Testis (tissue), 5 donors: ENCODE data around the gene SLC17A6. TPM values are rescaled to one million over a fixed set of nuclear protein-coding genes. Genes with fewer than 3 reads are reported as not detected.
A peak's percentile ranks its signal among the peaks of the same experiment; 100 is the strongest.

Experiments used
- DNase-seq: peaks from one replicate; pipeline ENCODE4 v3.0.0-alpha.2; 2019
- H3K27ac ChIP-seq, 2 donors: fragments of 200-600 bp; sonication (generic); one replicate each; pipeline ENCODE4 v1.5.1; 2019
- H3K27me3 ChIP-seq: fragments of 200-600 bp; sonication (generic); one replicate; pipeline ENCODE4 v1.5.1; 2019
- H3K36me3 ChIP-seq: fragments of 200-600 bp; sonication (generic); one replicate; pipeline ENCODE4 v1.5.1; 2017; ENCODE audit warnings: low read depth; ENCODE audit errors: missing control alignments
- H3K4me1 ChIP-seq: fragments of 200-600 bp; sonication (generic); one replicate; pipeline ENCODE4 v1.5.1; 2019
- H3K4me3 ChIP-seq, 2 donors: fragments of 200-600 bp; sonication (generic); one replicate each; pipeline ENCODE4 v1.5.1; 2017 to 2019
- H3K9me3 ChIP-seq: fragments of 200-600 bp; sonication (generic); one replicate; pipeline ENCODE4 v1.5.1; 2017
- POLR2A ChIP-seq: fragments of 450-650 bp; IDR thresholded peaks from one replicate; pipeline ENCODE4 v1.6.1; 2017; ENCODE audit warnings: antibody characterized with exemption, mild to moderate bottlenecking, moderate library complexity
- WGBS, 2 donors: methylation state at CpG; one replicate each; pipeline ENCODE4 v1.1.5; 2018; 5-methylcytosine and 5-hydroxymethylcytosine counted together
- intact Hi-C: fragments of 100-400 bp; cut with DNase I; formaldehyde crosslinking; loops from one replicate; pipeline ENCODE4 v1.15.1; 2023; ENCODE audit warnings: low total_unique reads
- long read RNA-seq, 2 donors: transcript quantifications; one replicate each; lab custom pipeline, GENCODE V29; 2026
- polyA plus RNA-seq: library from polyadenylated mRNA; stranded (reverse); fragments of 350-450 nt; fragmentation: Illumina TruSeq; extraction: RNeasy Lipid Tissue Mini Kit (QIAGEN cat#74804); gene quantifications from one replicate; pipeline ENCODE4 v1.2.3, GENCODE V29; 2014; ENCODE audit warnings: low read depth, low replicate concordance; ENCODE audit not compliant: insufficient read depth
- total RNA-seq, 2 donors: library from RNA; depleted of rRNA; stranded (reverse); fragments of >200 nt; gene quantifications; one replicate each; pipeline ENCODE4 v1.2.3, GENCODE V29; 2016
- TF ChIP-seq, protein P1 (sequence below), 3 experiments: fragments of 450-650 bp in 2 of 3; fragments of 200-600 bp in 1 of 3; sonication (generic) in 1 of 3; IDR thresholded peaks; one replicate each; pipeline ENCODE4 v1.5.1; 2016 to 2019; ENCODE audit warnings: antibody characterized with exemption in 3 of 3, mild to moderate bottlenecking in 2 of 3, moderate library complexity in 1 of 3

SLC17A6 gene
- total RNA-seq: not detected
- 0.08 TPM for polyA plus RNA-seq
- long read RNA-seq, donor 1: 0 reads
- long read RNA-seq, donor 2: 0 reads

DNA sequence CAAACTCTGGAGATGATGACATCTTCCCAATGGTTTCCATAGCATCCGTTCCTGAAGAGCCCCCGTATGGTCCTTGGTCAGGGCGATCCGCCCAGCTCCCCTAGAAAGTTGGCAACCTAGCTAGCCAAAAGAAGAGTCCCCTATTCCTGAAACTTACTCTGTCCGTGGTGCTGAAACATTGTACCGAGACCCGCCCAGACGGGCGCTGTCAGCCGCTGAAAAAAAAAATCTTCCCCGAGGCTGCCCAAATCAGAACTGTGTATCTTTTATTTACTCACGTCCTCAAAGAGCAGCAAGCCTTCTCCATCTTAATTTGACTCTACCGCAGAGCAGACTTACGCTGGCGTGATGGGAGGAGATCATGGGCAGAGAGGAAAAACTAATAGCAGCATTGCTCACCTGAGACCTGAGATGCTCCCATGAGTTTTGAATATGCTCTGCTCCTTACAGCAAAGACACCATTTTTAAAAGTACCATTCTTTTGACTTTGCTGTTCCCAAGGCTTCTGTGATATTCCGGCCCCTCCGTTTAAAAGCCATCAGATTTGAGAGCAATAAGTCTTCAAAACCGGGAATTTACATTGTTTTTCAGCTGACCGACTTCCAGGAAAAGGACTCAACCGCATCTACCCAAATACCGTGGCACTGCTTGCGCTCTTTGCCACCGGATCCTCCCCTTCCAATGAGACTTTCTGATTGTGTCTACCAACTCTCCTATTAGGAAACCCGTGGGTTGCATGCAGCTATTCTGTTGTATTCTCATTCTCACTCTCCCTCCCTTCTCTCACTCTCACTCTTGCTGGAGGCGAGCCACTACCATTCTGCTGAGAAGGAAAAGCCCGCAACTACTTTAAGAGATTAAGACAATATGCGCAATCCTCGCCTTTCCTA, at the start of gene SLC17A6:
Gene SLC17A6 (plus strand): TSS at position 786 of the 890 bp plus-strand sequence. CDS start 153 bp downstream, outside the sequence.
- Histone ChIP-seq H3K27ac (no peak within 1 kb of the TSS), H3K27me3 (no peaks in the 10 kb centered on the region), H3K9me3 (no peaks in the 10 kb centered on the region), H3K4me3 (no peak within 1 kb of the TSS), H3K4me1 (no peaks in the 10 kb centered on the region), H3K36me3 (no peaks in the 10 kb centered on the region)
- 2 to 3% methylated on average over 28 of the region's 28 CpGs for WGBS, 2 donors
- peak; percentile 16 for DNase-seq
- intact Hi-C loops: no loop called here
- no peak for TF ChIP-seq POLR2A
- TF ChIP-seq, protein P1, sequence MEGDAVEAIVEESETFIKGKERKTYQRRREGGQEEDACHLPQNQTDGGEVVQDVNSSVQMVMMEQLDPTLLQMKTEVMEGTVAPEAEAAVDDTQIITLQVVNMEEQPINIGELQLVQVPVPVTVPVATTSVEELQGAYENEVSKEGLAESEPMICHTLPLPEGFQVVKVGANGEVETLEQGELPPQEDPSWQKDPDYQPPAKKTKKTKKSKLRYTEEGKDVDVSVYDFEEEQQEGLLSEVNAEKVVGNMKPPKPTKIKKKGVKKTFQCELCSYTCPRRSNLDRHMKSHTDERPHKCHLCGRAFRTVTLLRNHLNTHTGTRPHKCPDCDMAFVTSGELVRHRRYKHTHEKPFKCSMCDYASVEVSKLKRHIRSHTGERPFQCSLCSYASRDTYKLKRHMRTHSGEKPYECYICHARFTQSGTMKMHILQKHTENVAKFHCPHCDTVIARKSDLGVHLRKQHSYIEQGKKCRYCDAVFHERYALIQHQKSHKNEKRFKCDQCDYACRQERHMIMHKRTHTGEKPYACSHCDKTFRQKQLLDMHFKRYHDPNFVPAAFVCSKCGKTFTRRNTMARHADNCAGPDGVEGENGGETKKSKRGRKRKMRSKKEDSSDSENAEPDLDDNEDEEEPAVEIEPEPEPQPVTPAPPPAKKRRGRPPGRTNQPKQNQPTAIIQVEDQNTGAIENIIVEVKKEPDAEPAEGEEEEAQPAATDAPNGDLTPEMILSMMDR (IDR thresholded peaks at IDR 0.05): no peak

DNA sequence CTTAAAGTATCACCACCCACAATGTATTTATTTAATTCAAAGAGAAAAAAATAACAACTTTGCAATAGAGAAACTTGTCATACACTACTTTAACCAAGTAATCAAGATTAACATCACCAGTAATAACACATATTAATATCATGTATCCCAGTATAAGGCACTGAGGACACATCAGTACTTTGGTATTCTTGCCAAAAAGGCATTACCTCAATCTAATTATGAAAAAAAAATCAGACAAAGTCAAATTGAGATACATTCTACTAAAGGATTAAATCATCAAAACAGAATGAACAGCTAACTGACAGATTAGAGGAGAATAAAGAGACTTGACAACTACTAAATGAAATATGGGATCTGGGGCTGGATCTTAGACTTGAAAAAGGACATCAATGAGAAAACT, 35.8 kb upstream of the SLC17A6 start:
- intact Hi-C loops: no loop called here
- no peaks in the 10 kb centered on the region for H3K9me3 ChIP-seq
- H3K27ac ChIP-seq: no peak overlapping the region
- H3K4me3 ChIP-seq: no peak overlapping the region
- TF ChIP-seq, protein P1 (IDR thresholded peaks at IDR 0.05): no peak
- no peak for TF ChIP-seq POLR2A
- no peak for DNase-seq
- H3K36me3 ChIP-seq: no peaks in the 10 kb centered on the region
- H3K27me3 ChIP-seq: no peaks in the 10 kb centered on the region
- H3K4me1 ChIP-seq: no peaks in the 10 kb centered on the region

DNA sequence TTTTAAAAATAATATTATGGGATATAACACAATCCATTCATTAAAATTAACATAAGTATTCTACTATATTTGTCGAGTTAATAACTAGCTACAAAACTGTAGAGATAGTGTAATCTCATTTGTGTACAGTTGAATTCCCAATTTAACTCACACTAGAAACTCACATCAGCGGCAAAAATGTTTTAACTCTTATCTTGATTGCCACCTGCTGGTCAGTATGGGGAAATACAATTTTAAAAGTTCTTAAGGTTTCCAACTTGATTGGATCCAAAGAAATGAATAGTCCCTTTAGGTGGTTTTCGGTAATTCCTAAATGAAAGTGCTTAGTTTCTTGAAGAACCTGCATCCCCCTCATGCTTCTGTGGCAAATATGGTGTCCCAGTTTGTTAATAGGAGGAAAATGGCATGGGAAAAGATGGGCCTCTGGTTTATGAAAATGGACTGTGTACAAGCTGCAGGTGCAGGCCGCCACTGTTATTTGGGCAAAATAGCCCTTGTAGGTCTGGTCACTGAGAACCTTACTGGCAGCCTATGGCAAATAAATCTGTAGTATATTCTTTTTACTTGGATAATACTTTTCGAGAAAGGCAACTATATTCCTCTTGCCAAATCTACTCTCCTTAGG, 33.7 kb upstream of the SLC17A6 start:
- no peak for DNase-seq
- Histone ChIP-seq H3K4me3 (no peak overlapping the region), H3K9me3 (no peaks in the 10 kb centered on the region), H3K36me3 (no peaks in the 10 kb centered on the region), H3K27ac (no peak overlapping the region), H3K4me1 (no peaks in the 10 kb centered on the region), H3K27me3 (no peaks in the 10 kb centered on the region)
- WGBS, 2 donors: 42 to 48% methylated on average over 5 of the region's 5 CpGs
- no peak for TF ChIP-seq POLR2A
- TF ChIP-seq, protein P1 (IDR thresholded peaks at IDR 0.05): peak; percentile 45 to 72 (median 59)
- intact Hi-C loops: no loop called here

DNA sequence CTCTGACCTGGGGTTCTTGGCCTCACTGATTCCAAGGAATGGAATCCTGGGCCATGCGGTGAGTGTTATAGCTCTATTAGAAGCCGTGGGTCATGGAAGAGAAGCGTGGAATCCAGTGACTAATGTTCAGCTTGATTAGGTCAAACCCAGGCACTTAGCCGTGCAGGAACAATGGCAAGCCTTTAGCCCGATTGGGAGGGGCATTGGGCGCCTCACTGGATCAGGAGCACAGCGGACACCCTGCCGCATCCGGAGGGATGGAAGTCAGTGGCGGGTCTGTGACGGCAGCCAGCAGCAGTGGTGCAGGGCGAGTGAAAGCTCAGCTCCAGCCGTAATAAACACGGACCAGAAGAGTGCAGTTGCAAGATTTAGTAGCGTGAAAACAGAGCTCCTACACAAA, 20.5 kb upstream of the SLC17A6 start:
- Histone ChIP-seq H3K27ac (no peak overlapping the region), H3K4me1 (no peaks in the 10 kb centered on the region), H3K36me3 (no peaks in the 10 kb centered on the region), H3K27me3 (no peaks in the 10 kb centered on the region), H3K4me3 (no peak overlapping the region), H3K9me3 (no peaks in the 10 kb centered on the region)
- 87 to 92% methylated on average over 12 to 15 of the region's 15 CpGs for WGBS, 2 donors
- intact Hi-C loops: no loop called here
- no peak for DNase-seq
- TF ChIP-seq, protein P1 (IDR thresholded peaks at IDR 0.05): no peak
